Activated CD8-positive, alpha-beta T cell treated with anti-CD3 and anti-CD28 coated beads, Interleukin-2, amount 10 ng/mL, durations not matched to agents 7 days and 5 days (primary cell): ENCODE measurements around the gene VWA5B1. TPM values are rescaled to one million over a fixed set of nuclear protein-coding genes. Genes with fewer than 3 reads are reported as not detected.

Source experiments
- ATAC-seq: fragments of 150-1000 bp; cut with Tn5 transposase; one replicate; pipeline ENCODE4 v1.10.0; 2021; ENCODE audit warnings: moderate library complexity
- CTCF ChIA-PET: fragments of 350-600 bp; sonication (Branson Sonifier 250); formaldehyde crosslinking; loops from one replicate; lab custom pipeline; 2021; ENCODE audit warnings: antibody characterized with exemption; lab: Charles Lee
- POLR2A ChIA-PET: fragments of 350-600 bp; sonication (Branson Sonifier 250); formaldehyde crosslinking; loops from one replicate; lab custom pipeline; 2021; ENCODE audit warnings: antibody characterized with exemption; lab: Charles Lee
- DNase-seq: peaks from one replicate; pipeline ENCODE4 v3.0.0-alpha.2; 2020
- H3K27ac Mint-ChIP-seq: one replicate; pipeline ENCODE4 v1.8.0; 2021; ENCODE audit warnings: mild to moderate bottlenecking, mixed read lengths
- H3K27me3 Mint-ChIP-seq: one replicate; pipeline ENCODE4 v1.8.0; 2021; ENCODE audit warnings: low read depth, mixed read lengths
- H3K36me3 Mint-ChIP-seq: one replicate; pipeline ENCODE4 v1.8.0; 2021; ENCODE audit warnings: low read depth, mixed read lengths
- H3K4me1 Mint-ChIP-seq: one replicate; pipeline ENCODE4 v1.8.0; 2021; ENCODE audit warnings: low read depth, mixed read lengths
- H3K4me3 Mint-ChIP-seq: one replicate; pipeline ENCODE4 v1.8.0; 2021; ENCODE audit warnings: mild to moderate bottlenecking, mixed read lengths
- H3K9me3 Mint-ChIP-seq: one replicate; pipeline ENCODE4 v1.8.0; 2022; ENCODE audit warnings: mixed read lengths; ENCODE audit not compliant: insufficient read depth
- total RNA-seq, 2 experiments: library from RNA; stranded (reverse); gene quantifications; one replicate each; pipeline ENCODE4 v1.2.3, GENCODE V29; 2021

VWA5B1 gene, protein sequence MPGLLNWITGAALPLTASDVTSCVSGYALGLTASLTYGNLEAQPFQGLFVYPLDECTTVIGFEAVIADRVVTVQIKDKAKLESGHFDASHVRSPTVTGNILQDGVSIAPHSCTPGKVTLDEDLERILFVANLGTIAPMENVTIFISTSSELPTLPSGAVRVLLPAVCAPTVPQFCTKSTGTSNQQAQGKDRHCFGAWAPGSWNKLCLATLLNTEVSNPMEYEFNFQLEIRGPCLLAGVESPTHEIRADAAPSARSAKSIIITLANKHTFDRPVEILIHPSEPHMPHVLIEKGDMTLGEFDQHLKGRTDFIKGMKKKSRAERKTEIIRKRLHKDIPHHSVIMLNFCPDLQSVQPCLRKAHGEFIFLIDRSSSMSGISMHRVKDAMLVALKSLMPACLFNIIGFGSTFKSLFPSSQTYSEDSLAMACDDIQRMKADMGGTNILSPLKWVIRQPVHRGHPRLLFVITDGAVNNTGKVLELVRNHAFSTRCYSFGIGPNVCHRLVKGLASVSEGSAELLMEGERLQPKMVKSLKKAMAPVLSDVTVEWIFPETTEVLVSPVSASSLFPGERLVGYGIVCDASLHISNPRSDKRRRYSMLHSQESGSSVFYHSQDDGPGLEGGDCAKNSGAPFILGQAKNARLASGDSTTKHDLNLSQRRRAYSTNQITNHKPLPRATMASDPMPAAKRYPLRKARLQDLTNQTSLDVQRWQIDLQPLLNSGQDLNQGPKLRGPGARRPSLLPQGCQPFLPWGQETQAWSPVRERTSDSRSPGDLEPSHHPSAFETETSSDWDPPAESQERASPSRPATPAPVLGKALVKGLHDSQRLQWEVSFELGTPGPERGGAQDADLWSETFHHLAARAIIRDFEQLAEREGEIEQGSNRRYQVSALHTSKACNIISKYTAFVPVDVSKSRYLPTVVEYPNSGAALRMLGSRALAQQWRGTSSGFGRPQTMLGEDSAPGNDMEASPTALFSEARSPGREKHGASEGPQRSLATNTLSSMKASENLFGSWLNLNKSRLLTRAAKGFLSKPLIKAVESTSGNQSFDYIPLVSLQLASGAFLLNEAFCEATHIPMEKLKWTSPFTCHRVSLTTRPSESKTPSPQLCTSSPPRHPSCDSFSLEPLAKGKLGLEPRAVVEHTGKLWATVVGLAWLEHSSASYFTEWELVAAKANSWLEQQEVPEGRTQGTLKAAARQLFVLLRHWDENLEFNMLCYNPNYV
- not detected for total RNA-seq

DNA sequence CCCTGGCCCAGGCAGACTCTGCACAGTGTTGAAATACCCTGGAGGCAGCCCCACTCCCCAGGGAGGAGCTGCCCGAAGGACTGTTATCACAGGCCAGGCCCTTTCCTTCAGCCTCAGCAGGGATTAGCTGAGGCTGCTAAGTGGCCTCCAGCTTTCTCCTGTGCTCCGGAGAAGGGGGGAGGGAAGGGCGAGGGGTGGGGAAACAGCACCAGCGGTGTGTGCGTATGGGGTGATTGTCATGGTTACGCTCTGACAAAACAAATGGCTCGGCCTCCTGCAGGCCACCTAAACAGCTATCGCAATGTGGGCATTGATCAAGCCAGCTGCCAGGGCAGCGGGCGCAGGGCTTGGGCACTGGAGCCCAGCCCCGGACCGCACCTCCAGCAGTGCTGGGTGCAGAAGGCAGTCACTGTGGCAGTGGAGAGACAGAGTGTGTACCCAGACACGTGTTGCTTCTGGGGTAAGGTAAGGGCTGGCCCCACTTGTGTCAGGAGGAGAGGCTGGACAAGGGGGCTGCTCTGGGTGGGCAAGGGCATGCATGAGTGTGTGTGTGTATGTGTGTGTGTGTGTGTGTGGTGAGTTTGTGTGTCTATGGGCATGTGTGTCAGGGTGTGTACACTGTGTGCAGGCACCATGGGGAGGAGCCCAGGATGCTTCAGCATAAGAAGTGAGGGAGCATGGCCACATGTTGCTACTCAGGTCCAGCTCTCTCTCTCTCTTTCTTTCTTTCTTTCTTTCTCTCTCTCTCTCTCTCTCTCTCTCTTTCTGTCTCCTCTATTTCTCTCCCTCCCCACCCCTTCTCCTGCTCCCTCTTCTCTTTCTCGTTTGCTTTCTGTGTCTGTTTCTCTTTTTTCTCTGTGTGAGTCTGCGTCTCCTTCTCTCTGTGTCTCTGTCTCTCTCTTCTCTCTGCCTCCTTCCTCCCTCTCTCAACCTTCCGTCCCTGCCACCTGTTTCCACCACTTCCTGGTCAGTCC, at the start of gene VWA5B1:
Gene VWA5B1, plus strand, starts transcription at position 252 of the 974 bp plus-strand sequence. CDS start 19,727 bp downstream, outside the sequence.
- Mint-ChIP-seq H3K27ac (no peak within 1 kb of the TSS), H3K4me1 (peaks cover 12% of the 10 kb centered on the region), H3K9me3 (no peaks in the 10 kb centered on the region), H3K27me3 (peaks cover 48% of the 10 kb centered on the region), H3K36me3 (no peaks in the 10 kb centered on the region), H3K4me3 (peak within 1 kb of the TSS; percentile 29)
- POLR2A ChIA-PET: no interaction called here
- CTCF ChIA-PET: interaction anchor here (1.6 kb wide), 1 partner anchor 78 kb away, joined by 4 read pairs; no protein-coding TSS in a partner anchor
- ATAC-seq (peak; percentile 28), DNase-seq (no peak)

DNA sequence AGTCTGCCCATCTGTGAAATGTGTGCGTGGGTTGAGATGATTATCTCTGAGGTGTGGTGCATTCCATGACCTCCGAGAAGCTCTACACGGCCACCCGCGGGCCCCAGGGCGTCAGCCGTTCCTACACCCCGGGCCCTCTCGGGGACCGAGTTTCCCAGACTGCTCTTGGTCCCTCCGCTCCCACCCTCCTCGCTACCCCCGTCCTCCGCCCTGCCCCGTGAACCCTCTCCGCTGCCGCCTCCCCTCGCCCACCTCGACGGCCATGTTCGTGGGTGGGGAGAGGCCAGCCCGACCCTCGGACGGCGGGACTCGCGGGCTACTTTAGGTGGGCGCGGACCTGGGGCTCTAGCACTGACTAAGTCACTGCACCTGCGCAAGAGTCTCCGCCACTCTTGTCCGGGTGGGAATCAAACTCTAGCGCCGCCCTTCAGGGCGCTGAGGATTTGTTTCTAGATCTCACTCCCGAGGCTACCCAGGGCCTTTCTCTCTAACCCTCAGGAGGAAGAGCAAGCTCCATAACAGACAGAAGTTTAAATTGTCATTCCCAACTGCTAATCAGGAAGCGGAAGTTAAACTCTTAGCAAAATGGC, 47.7 kb upstream of the VWA5B1 start:
- POLR2A ChIA-PET: no interaction called here
- CTCF ChIA-PET: no interaction called here
- Mint-ChIP-seq H3K9me3 (no peaks in the 10 kb centered on the region), H3K27ac (no peak overlapping the region), H3K27me3 (peaks cover 25% of the 10 kb centered on the region), H3K4me1 (no peaks in the 10 kb centered on the region), H3K36me3 (peaks cover under 1% of the 10 kb centered on the region), H3K4me3 (no peak overlapping the region)
- ATAC-seq (no peak), DNase-seq (no peak)

DNA sequence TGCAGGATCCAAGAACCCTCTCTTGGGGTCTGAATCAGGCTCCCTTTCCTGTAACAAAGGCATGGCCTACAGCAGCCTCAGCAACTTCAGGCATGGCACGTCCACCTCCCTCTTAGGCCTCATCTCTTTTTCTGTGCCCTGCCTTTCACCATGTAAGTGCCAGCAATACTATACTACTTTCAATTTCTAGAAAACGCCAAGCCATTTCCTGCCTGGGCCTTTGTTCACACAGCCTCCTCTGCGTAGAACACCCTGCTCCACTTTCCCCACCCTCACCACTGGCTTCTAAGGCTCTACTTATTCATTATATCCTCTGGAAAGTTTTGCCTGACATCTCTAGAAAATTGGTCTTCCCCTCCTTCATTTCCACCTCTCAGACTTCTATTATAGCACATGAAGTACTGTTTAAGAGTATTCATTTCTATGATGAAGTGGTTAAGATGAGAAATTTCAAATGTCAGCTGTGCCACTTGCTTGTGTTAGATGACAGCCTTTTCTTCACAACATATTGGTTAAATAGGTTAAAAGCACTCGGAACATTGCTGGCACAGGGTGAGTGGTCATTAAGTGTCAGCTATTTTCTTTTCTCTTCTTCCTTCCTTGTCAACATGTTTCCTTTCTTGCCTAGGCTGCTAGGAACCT, 41.6 kb upstream of the VWA5B1 start:
- ATAC-seq (peak; percentile 96), DNase-seq (peak; percentile 61)
- no peaks in the 10 kb centered on the region for H3K9me3 Mint-ChIP-seq
- H3K4me3 Mint-ChIP-seq: peak overlapping the region; percentile 63
- ChIA-PET CTCF (interaction anchor here (1.0 to 1.7 kb wide), 3 partner anchors 16 to 55 kb away, joined by 3 to 7 read pairs (median 3); no protein-coding TSS in a partner anchor), POLR2A (no interaction called here)
- H3K4me1 Mint-ChIP-seq: peaks cover 17% of the 10 kb centered on the region
- H3K27me3 Mint-ChIP-seq: peaks cover 8% of the 10 kb centered on the region
- peak overlapping the region; percentile 95 for H3K27ac Mint-ChIP-seq
- peaks cover 2% of the 10 kb centered on the region for H3K36me3 Mint-ChIP-seq

DNA sequence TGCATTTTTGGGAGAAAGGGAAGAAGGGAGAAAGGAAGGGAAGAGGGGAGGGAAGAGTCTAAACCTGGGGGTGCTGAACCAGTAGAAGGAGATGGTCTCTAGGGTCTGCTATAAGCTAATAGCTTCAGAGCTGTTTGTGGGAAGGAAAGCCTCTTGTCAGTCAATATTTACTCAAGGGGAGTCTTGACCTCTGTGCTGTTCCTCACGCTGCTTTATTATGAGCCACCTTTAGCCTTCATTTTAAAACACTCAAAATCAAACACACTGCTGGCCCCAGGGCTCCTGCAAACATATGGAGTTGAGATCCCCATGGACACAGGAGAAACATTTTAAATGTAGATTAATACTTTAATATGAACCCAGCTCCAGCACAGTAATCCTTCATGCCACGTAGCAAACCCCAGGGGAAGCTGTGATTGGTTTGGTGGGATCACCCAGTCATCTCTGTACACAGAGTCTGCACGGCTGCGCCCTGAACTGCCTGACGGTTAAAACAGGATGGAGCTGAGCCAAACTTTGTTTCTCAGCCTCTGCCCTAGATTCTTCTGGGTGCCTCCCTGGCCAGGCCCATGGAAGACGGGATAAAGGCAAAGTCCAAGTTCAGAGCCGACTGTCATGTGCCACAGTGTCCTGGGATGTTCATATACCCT, 40.2 kb upstream of the VWA5B1 start:
- Mint-ChIP-seq H3K36me3 (peaks cover 2% of the 10 kb centered on the region), H3K27me3 (peaks cover 6% of the 10 kb centered on the region), H3K4me3 (no peak overlapping the region), H3K27ac (no peak overlapping the region), H3K9me3 (no peaks in the 10 kb centered on the region), H3K4me1 (peaks cover 17% of the 10 kb centered on the region)
- POLR2A ChIA-PET: no interaction called here
- CTCF ChIA-PET: interaction anchor here (1.1 to 1.7 kb wide), 5 partner anchors 9 to 244 kb away, joined by 3 to 7 read pairs (median 3); no protein-coding TSS in a partner anchor
- ATAC-seq (no peak), DNase-seq (peak; percentile 22)

DNA sequence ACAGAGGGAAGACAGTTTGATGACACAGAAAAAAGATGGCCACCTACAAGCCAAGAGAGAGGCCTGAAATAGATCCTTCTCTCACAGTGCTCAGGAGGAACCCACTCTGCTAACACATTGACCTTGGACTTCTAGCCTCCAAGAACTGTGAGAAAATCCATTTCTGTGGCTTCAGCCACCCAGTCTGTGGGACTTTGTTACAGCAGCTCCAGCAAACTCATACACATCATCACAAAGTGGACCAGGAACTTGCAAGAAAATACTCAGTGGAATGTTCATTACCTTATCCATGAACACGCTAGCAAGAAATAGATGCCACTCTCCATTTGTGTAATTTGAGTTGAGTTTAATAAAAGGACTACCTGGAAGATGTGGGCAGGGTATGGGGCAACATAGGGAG, 38.1 kb upstream of the VWA5B1 start:
- POLR2A ChIA-PET: no interaction called here
- CTCF ChIA-PET: interaction anchor here (1.1 to 1.6 kb wide), 2 partner anchors 19 to 39 kb away, joined by 3 read pairs; no protein-coding TSS in a partner anchor
- DNase-seq (no peak), ATAC-seq (no peak)
- H3K27ac Mint-ChIP-seq: no peak overlapping the region
- H3K4me3 Mint-ChIP-seq: no peak overlapping the region
- H3K4me1 Mint-ChIP-seq: peaks cover 17% of the 10 kb centered on the region
- no peaks in the 10 kb centered on the region for H3K9me3 Mint-ChIP-seq
- H3K27me3 Mint-ChIP-seq: peaks cover 10% of the 10 kb centered on the region
- peaks cover 2% of the 10 kb centered on the region for H3K36me3 Mint-ChIP-seq

DNA sequence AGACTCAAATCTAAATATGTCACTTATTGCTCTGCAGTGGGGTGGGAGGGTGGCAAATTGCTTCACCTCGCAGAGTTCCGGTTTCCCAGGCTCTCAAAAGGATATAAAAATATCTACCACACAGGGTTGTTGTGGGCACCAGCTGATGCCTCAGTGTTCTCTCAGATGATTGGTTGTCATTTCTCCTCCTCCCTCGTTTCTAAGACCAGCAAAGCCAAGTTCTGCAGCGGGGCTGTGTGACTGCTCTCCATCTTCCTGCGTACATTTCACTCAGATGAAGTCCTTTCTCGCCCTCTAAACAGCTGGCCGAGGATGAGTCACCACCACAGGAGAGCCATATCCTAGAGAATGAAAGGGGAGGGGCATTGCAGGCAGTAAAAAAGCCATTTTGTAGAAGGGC, 35.0 kb upstream of the VWA5B1 start:
- Mint-ChIP-seq H3K36me3 (no peaks in the 10 kb centered on the region), H3K4me1 (no peaks in the 10 kb centered on the region)
- POLR2A ChIA-PET: no interaction called here

DNA sequence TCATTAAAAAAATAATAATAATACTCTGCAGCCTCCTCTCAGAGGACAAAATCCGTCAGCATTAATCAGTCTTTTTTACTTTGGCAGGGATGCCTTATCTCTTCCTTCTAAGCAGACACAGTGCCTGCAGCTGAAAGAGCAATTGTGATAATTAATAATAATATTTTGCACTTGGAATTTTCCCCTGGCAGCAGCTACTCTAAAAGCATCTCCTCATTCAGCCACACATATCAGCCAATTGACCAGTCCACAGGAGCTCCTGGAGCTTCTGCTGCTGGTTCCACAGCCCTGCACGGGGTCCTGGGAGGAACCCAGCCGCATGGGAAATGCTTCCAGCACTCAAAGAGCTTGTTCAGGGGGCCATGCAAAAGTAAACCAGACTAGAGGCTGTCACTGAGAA, 31.0 kb upstream of the VWA5B1 start:
- DNase-seq (no peak), ATAC-seq (no peak)
- Mint-ChIP-seq H3K4me1 (no peaks in the 10 kb centered on the region), H3K27ac (no peak overlapping the region), H3K4me3 (no peak overlapping the region), H3K36me3 (no peaks in the 10 kb centered on the region), H3K27me3 (peaks cover 18% of the 10 kb centered on the region), H3K9me3 (no peaks in the 10 kb centered on the region)
- CTCF ChIA-PET: no interaction called here
- POLR2A ChIA-PET: no interaction called here

More for the DNA sequence above, 35.0 kb upstream of the VWA5B1 start:
- no peak for ATAC-seq
- CTCF ChIA-PET: no interaction called here
- DNase-seq: no peak
- Mint-ChIP-seq H3K27ac (no peak overlapping the region), H3K9me3 (no peaks in the 10 kb centered on the region), H3K27me3 (peaks cover 19% of the 10 kb centered on the region), H3K4me3 (no peak overlapping the region)

DNA sequence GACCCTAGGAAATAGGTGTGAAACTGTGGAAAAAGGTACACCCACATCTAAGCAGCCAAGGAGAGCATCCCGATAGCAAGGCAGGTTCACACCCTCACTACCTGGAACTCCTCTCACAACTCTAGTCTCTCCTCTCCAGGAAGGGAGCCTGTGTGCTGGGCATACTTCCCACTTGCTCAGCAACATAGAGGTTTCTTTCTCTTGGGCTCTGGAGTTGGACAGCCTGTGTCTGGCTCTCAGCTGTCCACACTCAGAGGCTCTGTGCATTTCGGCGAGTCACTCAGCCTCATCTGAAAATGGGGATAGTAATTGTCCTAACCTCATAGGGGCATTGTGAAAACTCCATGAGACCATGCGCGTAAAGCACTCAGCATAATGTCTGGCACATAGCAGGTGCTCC, 29.6 kb upstream of the VWA5B1 start:
- Mint-ChIP-seq H3K9me3 (no peaks in the 10 kb centered on the region), H3K27ac (no peak overlapping the region), H3K36me3 (no peaks in the 10 kb centered on the region), H3K27me3 (peaks cover 18% of the 10 kb centered on the region), H3K4me1 (no peaks in the 10 kb centered on the region), H3K4me3 (no peak overlapping the region)
- ChIA-PET CTCF (no interaction called here), POLR2A (interaction anchor here (0.7 kb wide), 1 partner anchor 27 kb away, joined by 3 read pairs; no protein-coding TSS in a partner anchor)
- DNase-seq (no peak), ATAC-seq (no peak)

DNA sequence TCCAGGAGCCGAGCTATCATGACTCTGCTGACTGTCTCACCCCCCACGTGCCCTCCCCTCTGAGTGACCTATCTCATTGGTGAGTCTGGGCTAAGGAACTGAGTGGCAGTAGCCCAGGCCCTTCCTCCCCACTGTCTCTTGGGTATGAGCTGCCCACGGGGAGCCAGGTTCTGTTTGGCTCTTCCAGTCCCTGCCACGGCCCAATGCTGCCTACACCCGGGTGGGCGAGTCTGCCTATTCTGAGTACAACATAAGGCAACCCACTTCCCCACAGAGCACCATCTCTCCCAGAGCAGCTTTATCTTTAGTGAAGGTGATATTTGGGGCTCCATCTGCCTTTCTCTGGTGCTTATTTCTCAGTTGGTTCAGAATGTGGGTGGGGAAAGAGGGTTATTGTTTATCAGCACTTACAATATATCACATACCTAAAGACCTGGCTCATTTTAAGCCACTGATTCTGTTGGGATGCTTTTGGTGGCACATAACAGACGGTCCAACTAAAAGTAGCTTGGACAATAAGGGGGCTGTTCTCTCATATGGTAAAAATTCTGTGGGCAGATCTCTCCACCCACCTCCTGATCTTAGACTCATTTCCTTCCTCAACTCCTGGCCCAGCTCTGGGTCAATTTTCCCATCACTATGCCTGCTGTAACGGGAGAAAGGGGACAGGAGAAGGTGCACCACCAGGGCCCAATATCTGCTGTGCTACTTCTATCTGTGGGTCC, 27.7 kb upstream of the VWA5B1 start:
- Mint-ChIP-seq H3K9me3 (no peaks in the 10 kb centered on the region), H3K27me3 (peaks cover 16% of the 10 kb centered on the region), H3K4me1 (no peaks in the 10 kb centered on the region), H3K4me3 (no peak overlapping the region), H3K27ac (no peak overlapping the region), H3K36me3 (no peaks in the 10 kb centered on the region)
- POLR2A ChIA-PET: no interaction called here
- CTCF ChIA-PET: no interaction called here
- no peak for ATAC-seq
- no peak for DNase-seq
